HG03432 (cell line): Measurements from ENCODE around the gene SNX9.
"Not testable (repeated sequence)": the region's sequence is repeated elsewhere in the genome, so short reads cannot be mapped to it uniquely, and the experiment has no call there.

Experiments used
- ATAC-seq: cut with Tn5 transposase; IDR thresholded peaks from one replicate; pipeline ENCODE4 v1.9.1; 2021; ENCODE audit warnings: mild to moderate bottlenecking, moderate library complexity; ENCODE audit not compliant: unreplicated experiment

SNX9 gene

GRCh38 chr6:157879873-157880254, 56.8 kb downstream of the SNX9 start:
- peak; percentile 44 for ATAC-seq

GRCh38 chr6:157880534-157880933, 57.5 kb downstream of the SNX9 start:
- ATAC-seq = no peak

GRCh38 chr6:157881342-157881741, 58.3 kb downstream of the SNX9 start:
- ATAC-seq = no peak

DNA sequence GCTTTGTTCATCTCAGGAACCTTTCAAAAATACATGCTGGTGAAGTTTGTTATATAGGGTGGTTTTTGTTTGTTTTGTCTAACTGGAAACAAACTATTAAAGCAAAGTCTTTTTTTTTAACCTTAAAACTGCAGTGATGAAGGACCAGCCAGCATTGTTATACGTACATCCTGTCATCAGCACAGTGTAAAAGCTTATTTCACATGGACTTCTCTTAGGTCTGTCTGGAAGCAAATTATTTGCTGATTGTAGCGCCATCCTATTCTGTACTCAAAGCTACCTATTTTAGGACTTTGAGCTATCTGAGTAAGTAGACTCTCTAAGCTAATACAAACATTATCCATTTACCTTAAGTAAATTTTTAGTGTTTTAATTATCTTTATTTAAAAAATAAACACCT, 61.7 kb downstream of the SNX9 start:
- ATAC-seq = no peak

- no peak for ATAC-seq
Measured at GRCh38 chr6:157885211-157885788, 62.3 kb downstream of the SNX9 start.

DNA sequence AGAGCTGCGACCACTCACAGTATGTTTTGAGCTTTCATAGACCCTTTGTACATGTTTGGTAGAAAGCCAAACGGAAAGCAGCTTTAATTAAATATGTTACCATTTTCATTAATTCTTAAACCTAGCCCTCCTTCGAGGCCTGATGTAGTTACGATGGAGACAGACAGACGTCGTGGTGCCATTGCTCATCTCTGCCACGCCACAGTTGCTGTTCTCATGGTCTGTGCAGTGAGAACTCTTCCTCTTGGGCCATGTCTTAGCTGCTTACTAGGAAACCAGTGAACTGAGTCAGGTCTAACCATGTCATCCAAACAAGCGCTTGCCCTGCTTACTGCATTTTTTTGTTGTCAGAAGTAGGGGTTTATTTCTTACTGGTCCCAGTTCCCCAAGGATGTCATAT, 62.8 kb downstream of the SNX9 start:
- no peak for ATAC-seq

GRCh38 chr6:157887892-157888291, 64.8 kb downstream of the SNX9 start:
- ATAC-seq = no peak

GRCh38 chr6:157891544-157892362, 68.7 kb downstream of the SNX9 start:
- ATAC-seq = no peak

- no peak for ATAC-seq
Measured at GRCh38 chr6:157892363-157892877, 69.4 kb downstream of the SNX9 start.

DNA sequence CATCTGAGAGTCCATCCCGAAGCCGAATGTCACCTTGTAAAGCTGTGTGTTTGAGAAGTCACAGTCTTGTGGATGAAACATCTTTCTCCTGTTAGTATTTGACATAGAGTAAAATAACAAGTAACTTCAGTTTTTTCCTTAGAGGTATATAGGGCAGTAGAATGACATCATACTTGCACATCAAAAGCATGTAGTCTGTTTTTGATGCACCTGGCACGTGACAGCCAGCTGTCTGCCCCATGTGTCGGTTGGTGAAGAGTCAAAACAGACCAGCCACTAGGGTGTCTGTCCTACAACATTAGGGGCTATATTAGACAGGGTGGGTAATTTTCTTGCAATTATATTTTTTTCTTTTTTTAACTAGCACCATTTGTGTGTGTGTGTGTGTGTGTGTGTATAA, 70.2 kb downstream of the SNX9 start:
- ATAC-seq = no peak

DNA sequence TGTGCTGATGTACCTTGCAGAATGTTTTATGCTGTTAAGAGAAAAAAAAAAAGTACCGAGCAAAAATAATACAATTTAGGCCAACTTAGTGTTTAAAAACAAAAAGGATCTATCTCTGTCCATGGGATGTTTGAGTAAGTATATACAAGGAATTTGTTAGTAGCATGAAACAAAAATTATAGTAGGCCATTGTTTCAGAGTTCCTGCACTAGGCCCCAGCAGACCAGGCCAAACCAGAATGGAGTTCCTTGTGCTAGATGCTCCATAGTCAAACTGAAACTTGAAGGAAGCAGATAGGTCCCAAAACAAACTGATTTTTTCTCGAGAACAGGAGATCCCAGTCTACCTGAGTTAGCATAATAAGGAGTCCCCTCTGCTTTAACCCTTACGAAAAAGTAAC, 72.5 kb downstream of the SNX9 start:
- no peak for ATAC-seq

GRCh38 chr6:157896932-157897331, 73.9 kb downstream of the SNX9 start:
- ATAC-seq = no peak

DNA sequence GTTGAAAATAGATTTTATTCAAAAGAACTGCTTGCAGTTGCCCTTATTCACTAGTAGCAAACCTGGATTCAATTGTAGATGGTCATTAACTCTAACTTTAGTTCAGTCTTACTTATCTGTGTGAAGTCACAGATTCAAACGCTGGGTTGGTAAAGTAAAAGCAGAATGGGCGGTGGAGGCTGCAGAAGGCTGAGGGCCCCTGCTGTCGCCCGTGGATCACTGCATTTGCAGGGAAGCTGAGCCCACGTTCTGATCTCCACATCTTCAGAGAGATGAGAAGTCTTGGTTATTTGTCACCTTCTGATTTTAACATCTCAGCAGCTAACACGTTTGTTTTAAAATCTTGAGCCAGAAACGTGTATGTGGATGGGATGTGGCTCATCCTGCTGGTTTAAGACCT, 75.1 kb downstream of the SNX9 start:
- no peak for ATAC-seq

GRCh38 chr6:157898640-157899039, 75.6 kb downstream of the SNX9 start:
- no peak for ATAC-seq

DNA sequence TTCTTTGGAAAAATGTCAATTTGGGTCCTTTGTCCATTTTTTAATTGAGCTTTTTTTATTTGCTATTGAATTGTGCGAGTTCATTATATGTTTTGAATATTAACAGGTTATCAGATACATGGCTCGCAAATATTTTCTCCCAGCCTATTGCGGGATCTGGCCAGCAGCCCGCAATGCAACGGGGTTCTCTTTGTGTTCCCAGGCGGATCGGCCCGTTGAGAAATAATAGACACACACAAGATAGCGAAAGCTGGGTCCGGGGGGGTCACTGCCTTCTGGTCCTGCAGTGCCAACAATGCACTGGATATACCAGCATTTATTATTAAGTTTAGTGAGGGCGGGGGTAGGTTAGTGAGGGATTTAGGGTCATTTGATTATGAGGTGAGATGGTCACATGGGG, 77.2 kb downstream of the SNX9 start:
- ATAC-seq = not testable (repeated sequence)

GRCh38 chr6:157900751-157901150, 77.7 kb downstream of the SNX9 start:
- not testable (repeated sequence) for ATAC-seq

- no peak for ATAC-seq
Measured at GRCh38 chr6:157904999-157905398, 82.0 kb downstream of the SNX9 start.

DNA sequence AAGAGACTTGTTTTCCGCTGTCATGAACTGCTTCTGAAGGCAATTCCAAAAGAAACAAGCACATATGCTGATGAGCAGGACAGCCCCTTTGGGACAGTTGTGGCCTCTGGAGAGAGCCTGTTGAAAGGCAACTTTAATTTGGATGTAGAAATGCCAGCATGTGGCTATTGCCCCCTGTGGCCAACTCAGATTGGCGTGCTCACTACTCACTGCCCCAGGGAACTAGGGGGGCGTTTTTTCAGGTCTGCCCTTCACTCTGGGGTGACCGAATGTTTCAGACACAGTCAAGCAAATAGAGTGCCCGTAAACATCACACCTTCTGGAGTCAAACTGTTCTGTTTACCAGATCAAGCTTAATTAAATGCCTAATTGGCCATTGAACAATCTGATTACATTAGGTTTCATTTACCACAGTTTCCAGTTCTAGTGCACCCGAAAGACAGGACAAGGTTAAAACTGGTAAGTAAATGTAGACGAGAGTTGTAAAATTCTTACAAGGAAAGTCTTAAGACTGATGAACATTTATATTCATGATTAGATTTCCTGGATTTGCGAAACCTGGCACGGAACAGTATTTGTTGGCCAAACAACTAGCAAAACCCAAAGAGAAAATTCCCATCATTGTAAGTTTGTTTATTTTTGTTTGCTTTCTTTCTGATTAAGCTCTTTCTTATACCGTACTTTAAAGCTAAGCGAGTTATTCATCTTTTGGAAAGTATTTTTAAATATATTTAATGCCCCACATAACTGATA, 82.7 kb downstream of the SNX9 start:
- no peak for ATAC-seq

- no peak for ATAC-seq
Measured at GRCh38 chr6:157906537-157907061, 83.6 kb downstream of the SNX9 start.

DNA sequence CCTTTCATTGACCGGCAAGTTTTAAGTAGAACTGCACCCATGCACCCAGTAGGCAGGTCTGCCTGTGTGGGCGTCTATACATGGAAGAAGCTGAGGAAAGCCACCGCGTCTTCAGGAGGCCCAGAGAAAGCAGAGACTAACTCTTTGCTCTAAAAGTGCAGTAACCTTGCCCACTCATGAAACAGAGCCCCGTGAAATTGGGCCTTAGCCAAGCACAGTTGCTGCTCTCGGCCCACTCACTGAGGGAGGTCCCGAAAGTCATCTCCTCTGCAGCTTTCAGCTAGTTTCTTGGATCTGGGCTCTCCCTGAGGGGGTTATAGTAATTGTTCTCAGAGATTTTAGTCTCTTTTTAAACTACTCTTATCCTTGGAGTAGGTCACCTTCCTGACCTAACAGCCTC, 84.6 kb downstream of the SNX9 start:
- no peak for ATAC-seq
